GM23338 (cell line): ENCODE results near the gene COA7.

Source experiments
- CREB1 ChIP-seq: fragments of 250-450 bp; sonication (Bioruptor Pico); IDR thresholded peaks from 2 replicates; pipeline ENCODE4 v1.5.0; 2020; ENCODE audit warnings: low read depth, mild to moderate bottlenecking, moderate library complexity
- CTCF ChIP-seq, 2 experiments: fragments of 200-600 bp in 1 of 2; sonication (generic) in 1 of 2; conservative IDR thresholded peaks; 2 replicates each; pipeline versions ENCODE4 v1.5.1 to v1.6.1; 2016 to 2017; ENCODE audit warnings: antibody characterized with exemption in 2 of 2, low read depth in 2 of 2, mild to moderate bottlenecking in 2 of 2, moderate library complexity in 1 of 2
- ETS1 ChIP-seq: IDR thresholded peaks from 2 replicates; pipeline ENCODE4 v1.6.1; 2016; ENCODE audit warnings: antibody characterized with exemption
- EZH2 ChIP-seq: fragments of 200-600 bp; sonication (generic); IDR thresholded peaks from one replicate; pipeline ENCODE4 v1.8.0; 2017; ENCODE audit warnings: antibody characterized with exemption, mild to moderate bottlenecking, low read depth; ENCODE audit not compliant: unreplicated experiment
- EZH2phosphoT487 ChIP-seq: fragments of 200-600 bp; sonication (generic); IDR thresholded peaks from one replicate; pipeline ENCODE4 v1.8.1; 2018; ENCODE audit warnings: antibody characterized with exemption; ENCODE audit not compliant: unreplicated experiment
- JUNB ChIP-seq: IDR thresholded peaks from one replicate; pipeline ENCODE4 v1.6.1; 2016; ENCODE audit warnings: antibody characterized with exemption; ENCODE audit not compliant: unreplicated experiment
- POLR2AphosphoS5 ChIP-seq: IDR thresholded peaks from 2 replicates; pipeline ENCODE4 v1.6.1; 2016; ENCODE audit warnings: antibody characterized with exemption, low read depth
- REST ChIP-seq: IDR thresholded peaks from one replicate; pipeline ENCODE4 v1.6.1; 2018; ENCODE audit warnings: antibody characterized with exemption; ENCODE audit not compliant: unreplicated experiment
- ZNF331 ChIP-seq: fragments of 250-450 bp; sonication (Bioruptor Pico); IDR thresholded peaks from 2 replicates; pipeline ENCODE4 v1.5.0; 2020; ENCODE audit warnings: low read depth, mild to moderate bottlenecking, moderate library complexity
- ZNF462 ChIP-seq: fragments of 250-450 bp; sonication (Bioruptor Pico); IDR thresholded peaks from 2 replicates; pipeline ENCODE4 v1.5.0; 2020; ENCODE audit warnings: mild to moderate bottlenecking, moderate library complexity

- TF ChIP-seq CTCF (conservative IDR thresholded peaks at IDR 0.05; ENCODE audit: low read depth in 2 of 2) (no peak), CREB1 (no peak), EZH2 (no peak), POLR2AphosphoS5 (no peak), REST (no peak), ZNF331 (CRISPR knock-in tag) (no peak), EZH2phosphoT487 (no peak), JUNB (no peak), ETS1 (no peak), ZNF462 (CRISPR knock-in tag) (no peak)
Observed at GRCh38 chr1:52727114-52727586, 29.0 kb upstream of the COA7 start.
